Heart right ventricle (tissue), 16 donors: ENCODE data around the gene BBC3. TPM values are rescaled to one million over a fixed set of nuclear protein-coding genes. Genes with fewer than 3 reads are reported as not detected.

Experiments used
- ATAC-seq, 8 donors: fragments of 200-7000 bp; cut with Tn5 transposase; one replicate each; pipeline ENCODE4 v1.9.1; 2020; ENCODE audit warnings: mild to moderate bottlenecking in 8 of 8, moderate library complexity in 8 of 8, moderate number of reproducible peaks in 1 of 8
- DNase-seq, 2 donors: peaks; one replicate each; pipeline ENCODE4 v3.0.0-alpha.2; 2020
- H3K27ac ChIP-seq, 10 donors: fragments of 200-600 bp; sonication (generic) in 2 of 10; one replicate each; pipeline versions ENCODE4 v1.5.0 to v1.8.0; 2020 to 2022; ENCODE audit warnings: mild to moderate bottlenecking in 3 of 10
- H3K27me3 ChIP-seq, 7 donors: fragments of 200-600 bp; one replicate each; pipeline ENCODE4 v1.8.0; 2021 to 2022; ENCODE audit warnings: mild to moderate bottlenecking in 2 of 7
- H3K36me3 ChIP-seq, 9 donors: fragments of 200-600 bp; sonication (generic) in 1 of 9; one replicate each; pipeline versions ENCODE4 v1.5.0 to v1.8.0; 2020 to 2022; ENCODE audit warnings: mild to moderate bottlenecking in 2 of 9
- H3K4me1 ChIP-seq, 9 donors: fragments of 200-600 bp; sonication (generic) in 1 of 9; one replicate each; pipeline versions ENCODE4 v1.5.0 to v1.8.0; 2020 to 2022; ENCODE audit warnings: mild to moderate bottlenecking in 4 of 9
- H3K4me3 ChIP-seq, 10 donors: fragments of 200-600 bp; sonication (generic) in 2 of 10; one replicate each; pipeline versions ENCODE4 v1.5.0 to v1.8.0; 2020 to 2022; ENCODE audit warnings: mild to moderate bottlenecking in 7 of 10, moderate library complexity in 2 of 10
- H3K9me3 ChIP-seq, 11 donors: fragments of 200-600 bp in 10 of 11; sonication (generic) in 2 of 11; one replicate each; pipeline versions ENCODE4 v1.5.0 to v1.8.0; 2013 to 2022; ENCODE audit warnings: mild to moderate bottlenecking in 2 of 11, control low read depth in 1 of 11, moderate library complexity in 1 of 11
- WGBS, 2 donors: extraction: QIAGEN DNeasy Blood & Tissue Kit; methylation state at CpG; one replicate each; pipeline ENCODE4 v1.1.7; 2013; ENCODE audit warnings: inconsistent platforms in 1 of 2; 5-methylcytosine and 5-hydroxymethylcytosine counted together
- intact Hi-C, 10 donors: fragments of 100-400 bp; cut with DNase I; formaldehyde crosslinking; loops; one replicate each; pipeline versions ENCODE4 v1.11.1 to v1.14.2; 2022
- polyA plus RNA-seq, 2 donors: library from polyadenylated mRNA; stranded (reverse); fragments of 200-250 nt; gene quantifications; one replicate each; pipeline ENCODE4 v1.2.3, GENCODE V29; 2013
- total RNA-seq, 10 donors: library from RNA; stranded (reverse); fragmentation: NEBNext Ultra II Directional in 3 of 10; extraction: Animal tissue kit (Norgen Biotek cat#: 25700) in 3 of 10; gene quantifications; one replicate each; pipeline versions ENCODE4 v1.2.1 to v1.2.4, GENCODE V29; 2021 to 2023
- TF ChIP-seq, protein P1 (sequence below), 9 donors: fragments of 200-600 bp; sonication (generic) in 2 of 9; IDR thresholded peaks; one replicate each; pipeline versions ENCODE4 v1.5.0 to v1.8.0; 2021 to 2022; ENCODE audit warnings: antibody characterized with exemption in 9 of 9, mild to moderate bottlenecking in 5 of 9, moderate library complexity in 1 of 9
- donor health status: Arrhythmogenic right ventricular cardiomyopathy.
- donor health status: ischemic (EF 13 %, LVEDD 7.1; RV severe dilation, severe dysfunction).
- donor health status: healthy with polysubstance abuse.
- donor health status: DM: no; HTN: yes; CAD: no.
- donor health status: DM: no; HTN: no; CAD: no.
- donor health status: ischemic (EF 25% LVEDD 6.9; RV normal size, moderate dysfunction).
- donor health status: ischemic (EF 25% LVEDD 5.7; RV mildly dilated, moderate dysfunction).
- donor health status: healthy.
- donor health status: DM: yes; HTN: yes; CAD: no.
- donor health status: Ischemic cardiomyopathy.
- donor health status: ischemic (EF 35%, LVEDD 5.7; RV mildly dilated, moderate dysfunction).
- donor health status: nonischemic (EF 11% LVEDD 7.7; RV severe dilation, severe dysfunction).
- donor health status: DM: yes; HTN: yes; CAD: no.
- donor health status: PGD.
- donor health status: ischemic (EF 29% LVEDD 5.4; RV normal size, mild dysfunction).
- donor health status: nonischemic (EF 23%, LVEDD 6.1; RV moderate dilation, normal function).

BBC3 gene
- total and polyA plus RNA-seq, 12 donors = 2.4 to 6.0 (median 3.6) TPM

GRCh38 chr19:47274891-47275761 is 44.1 kb upstream of the BBC3 start:
- Histone ChIP-seq H3K27ac (peak overlapping the region in 9 of 10 donors; percentile 71 to 99 (median 88)), H3K36me3 (peaks cover 0 to 22% (median 13%) of the 10 kb centered on the region in 9 donors), H3K27me3 (no peaks in the 10 kb centered on the region), H3K4me1 (peaks cover 11 to 59% (median 42%) of the 10 kb centered on the region in 9 donors), H3K4me3 (peak overlapping the region; percentile 40 to 84 (median 72)), H3K9me3 (no peaks in the 10 kb centered on the region)
- TF ChIP-seq, protein P1, sequence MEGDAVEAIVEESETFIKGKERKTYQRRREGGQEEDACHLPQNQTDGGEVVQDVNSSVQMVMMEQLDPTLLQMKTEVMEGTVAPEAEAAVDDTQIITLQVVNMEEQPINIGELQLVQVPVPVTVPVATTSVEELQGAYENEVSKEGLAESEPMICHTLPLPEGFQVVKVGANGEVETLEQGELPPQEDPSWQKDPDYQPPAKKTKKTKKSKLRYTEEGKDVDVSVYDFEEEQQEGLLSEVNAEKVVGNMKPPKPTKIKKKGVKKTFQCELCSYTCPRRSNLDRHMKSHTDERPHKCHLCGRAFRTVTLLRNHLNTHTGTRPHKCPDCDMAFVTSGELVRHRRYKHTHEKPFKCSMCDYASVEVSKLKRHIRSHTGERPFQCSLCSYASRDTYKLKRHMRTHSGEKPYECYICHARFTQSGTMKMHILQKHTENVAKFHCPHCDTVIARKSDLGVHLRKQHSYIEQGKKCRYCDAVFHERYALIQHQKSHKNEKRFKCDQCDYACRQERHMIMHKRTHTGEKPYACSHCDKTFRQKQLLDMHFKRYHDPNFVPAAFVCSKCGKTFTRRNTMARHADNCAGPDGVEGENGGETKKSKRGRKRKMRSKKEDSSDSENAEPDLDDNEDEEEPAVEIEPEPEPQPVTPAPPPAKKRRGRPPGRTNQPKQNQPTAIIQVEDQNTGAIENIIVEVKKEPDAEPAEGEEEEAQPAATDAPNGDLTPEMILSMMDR (IDR thresholded peaks at IDR 0.05) = no peak
- WGBS, 2 donors = 5 to 13% methylated on average over 42 to 77 of the region's 82 CpGs
- ATAC-seq (peak in 2 of 8 donors; percentile 2 to 4), DNase-seq (peak; percentile 42 to 52)
- intact Hi-C loops = loop anchor here in 1 of 10 donors (1.0 kb wide), 1 partner anchor 18 kb away; no protein-coding TSS in a partner anchor

- ATAC-seq (peak; percentile 81 to 94 (median 90)), DNase-seq (peak; percentile 98 to 99)
- Histone ChIP-seq H3K9me3 (no peaks in the 10 kb centered on the region), H3K36me3 (peaks cover 0 to 30% (median 13%) of the 10 kb centered on the region in 9 donors), H3K27me3 (no peaks in the 10 kb centered on the region), H3K27ac (peak within 1 kb of the TSS; percentile 81 to 99 (median 98)), H3K4me3 (peak within 1 kb of the TSS; percentile 57 to 84 (median 72)), H3K4me1 (peaks cover 11 to 59% (median 42%) of the 10 kb centered on the region in 9 donors)
- 1 to 2% methylated on average over 50 to 71 of the region's 72 CpGs for WGBS, 2 donors
- intact Hi-C loops = loop anchor here in 1 of 10 donors (1.0 kb wide), 1 partner anchor 17 kb away; no protein-coding TSS in a partner anchor
- TF ChIP-seq, protein P1 (IDR thresholded peaks at IDR 0.05) = no peak
These were observed 43.3 kb upstream of the BBC3 start, which contains the start of gene INAFM1 for GRCh38 chr19:47274071-47274890. Gene INAFM1, plus strand, starts transcription at chr19:47274885. Its CDS starts 35 bp downstream, at chr19:47274920.

GRCh38 chr19:47273313-47274070 is 42.5 kb upstream of the BBC3 start:
- peak overlapping the region; percentile 81 to 99 (median 98) for H3K27ac ChIP-seq
- no peaks in the 10 kb centered on the region for H3K27me3 ChIP-seq
- WGBS, 2 donors = 3% methylated on average over 48 to 54 of the region's 54 CpGs
- DNase-seq (peak; percentile 91 to 93), ATAC-seq (peak; percentile 74 to 88 (median 82))
- TF ChIP-seq, protein P1 (IDR thresholded peaks at IDR 0.05) = no peak
- H3K4me3 ChIP-seq = peak overlapping the region; percentile 57 to 84 (median 72)
- intact Hi-C loops = loop anchor here in 5 of 10 donors (1.0 kb wide), 1 partner anchor 16 kb away; no protein-coding TSS in a partner anchor
- H3K4me1 ChIP-seq = peaks cover 11 to 55% (median 42%) of the 10 kb centered on the region in 9 donors
- no peaks in the 10 kb centered on the region for H3K9me3 ChIP-seq
- peaks cover 0 to 38% (median 13%) of the 10 kb centered on the region in 9 donors for H3K36me3 ChIP-seq
